ENCODE results near the gene PLCH2. TPM values are rescaled to one million over a fixed set of nuclear protein-coding genes. Genes with fewer than 3 reads are reported as not detected.

PLCH2 gene
- total and polyA plus RNA-seq, 8 donors: 0.67 to 6.5 (median 3.7) TPM

GRCh38 chr1:2473198-2473597 is 2.9 kb upstream of the PLCH2 start:
- ATAC-seq (no peak), DNase-seq (no peak)
- no peak overlapping the region for H3K4me3 ChIP-seq
- intact Hi-C loops (cut with DNase I): no loop called here
- H3K9me3 ChIP-seq: no peaks in the 10 kb centered on the region
- H3K27me3 ChIP-seq: peaks cover 0 to 93% of the 10 kb centered on the region in 2 donors
- no peak for TF ChIP-seq CTCF (IDR thresholded peaks at IDR 0.05)
- no peak overlapping the region for H3K27ac ChIP-seq
- no peaks in the 10 kb centered on the region for H3K36me3 ChIP-seq
- no peaks in the 10 kb centered on the region for H3K4me1 ChIP-seq

- Histone ChIP-seq H3K4me1 (no peaks in the 10 kb centered on the region), H3K27ac (no peak overlapping the region), H3K36me3 (no peaks in the 10 kb centered on the region), H3K9me3 (no peaks in the 10 kb centered on the region), H3K27me3 (peaks cover 0 to 93% of the 10 kb centered on the region in 2 donors), H3K4me3 (no peak overlapping the region)
- DNase-seq (no peak), ATAC-seq (no peak)
- no peak for TF ChIP-seq CTCF (IDR thresholded peaks at IDR 0.05)
- intact Hi-C loops (cut with DNase I): no loop called here
Observed at GRCh38 chr1:2474104-2474844, 1.8 kb upstream of the PLCH2 start.

GRCh38 chr1:2474933-2475371 is 1.1 kb upstream of the PLCH2 start:
- H3K9me3 ChIP-seq: no peaks in the 10 kb centered on the region
- H3K27me3 ChIP-seq: peaks cover 0 to 86% of the 10 kb centered on the region in 2 donors
- TF ChIP-seq CTCF (IDR thresholded peaks at IDR 0.05): no peak
- H3K4me3 ChIP-seq: no peak overlapping the region
- DNase-seq (no peak), ATAC-seq (no peak)
- intact Hi-C loops (cut with DNase I): no loop called here
- H3K27ac ChIP-seq: no peak overlapping the region
- no peaks in the 10 kb centered on the region for H3K36me3 ChIP-seq
- no peaks in the 10 kb centered on the region for H3K4me1 ChIP-seq

GRCh38 chr1:2475571-2475970 is 518 bp upstream of the PLCH2 start:
- ATAC-seq (no peak), DNase-seq (no peak)
- no peak overlapping the region for H3K4me3 ChIP-seq
- H3K9me3 ChIP-seq: no peaks in the 10 kb centered on the region
- no peaks in the 10 kb centered on the region for H3K36me3 ChIP-seq
- no peak overlapping the region for H3K27ac ChIP-seq
- intact Hi-C loops (cut with DNase I): no loop called here
- no peak for TF ChIP-seq CTCF (IDR thresholded peaks at IDR 0.05)
- no peaks in the 10 kb centered on the region for H3K4me1 ChIP-seq
- peaks cover 0 to 80% of the 10 kb centered on the region in 2 donors for H3K27me3 ChIP-seq

GRCh38 chr1:2477309-2477708 is 1.2 kb downstream of the PLCH2 start:
- Histone ChIP-seq H3K27ac (no peak overlapping the region), H3K9me3 (no peaks in the 10 kb centered on the region), H3K36me3 (no peaks in the 10 kb centered on the region), H3K4me3 (no peak overlapping the region), H3K4me1 (no peaks in the 10 kb centered on the region), H3K27me3 (peaks cover 0 to 63% of the 10 kb centered on the region in 2 donors)
- no peak for ATAC-seq
- DNase-seq: no peak
- no peak for TF ChIP-seq CTCF (IDR thresholded peaks at IDR 0.05)
- intact Hi-C loops (cut with DNase I): no loop called here

All from left lung (tissue), 10 donors.